BJ (cell line): ENCODE results near the gene APBA2. TPM values are rescaled to one million over a fixed set of nuclear protein-coding genes. Genes with fewer than 3 reads are reported as not detected.

Experiments
- CTCF ChIA-PET: fragments of 350-600 bp; formaldehyde crosslinking; extraction: SDS; loops from one replicate; lab custom pipeline; 2021; ENCODE audit warnings: antibody characterized with exemption, inconsistent platforms; lab: Yijun Ruan, JAX
- POLR2A ChIA-PET: fragments of 300-600 bp; sonication (Branson Sonifier 250); formaldehyde crosslinking; extraction: SDS; loops from one replicate; lab custom pipeline; 2021; ENCODE audit warnings: antibody characterized with exemption; lab: Charles Lee
- DNase-seq: peaks from one replicate; pipeline ENCODE4 v3.0.0-alpha.2; 2011; ENCODE audit warnings: low read depth
- H3K27me3 ChIP-seq: 2 replicates; pipeline ENCODE4 v1.6.0; 2011; ENCODE audit warnings: low read length; ENCODE audit not compliant: control insufficient read depth, insufficient read depth
- H3K36me3 ChIP-seq: 2 replicates; pipeline ENCODE4 v1.5.1; 2011; ENCODE audit warnings: low read length; ENCODE audit not compliant: control insufficient read depth, insufficient read depth
- H3K4me3 ChIP-seq: 2 replicates; pipeline ENCODE4 v1.5.1; 2011; ENCODE audit warnings: low read depth, mild to moderate bottlenecking, control low read depth, low read length
- CTCF ChIP-seq: IDR thresholded peaks from 2 replicates; pipeline ENCODE4 v1.5.1; 2011; ENCODE audit warnings: low read depth, mild to moderate bottlenecking, control low read depth, inconsistent platforms, low read length, moderate library complexity; ENCODE audit not compliant: insufficient read depth
- polyA plus RNA-seq: library from polyadenylated mRNA; depleted of rRNA; stranded (reverse); fragments of >200 nt; gene quantifications from 2 replicates; pipeline ENCODE4 v1.2.3, GENCODE V29; 2011

Gene APBA2
- polyA plus RNA-seq, 1 experiment: 15.1 TPM

- POLR2A ChIA-PET: no interaction called here
- DNase-seq: no peak
- TF ChIP-seq CTCF: no peak
- CTCF ChIA-PET: no interaction called here
- H3K36me3 ChIP-seq: no peaks in the 10 kb centered on the region
- H3K4me3 ChIP-seq: no peak overlapping the region
- no peaks in the 10 kb centered on the region for H3K27me3 ChIP-seq
Measured at GRCh38 chr15:29066310-29066709, 180.5 kb downstream of the APBA2 start.

- no peaks in the 10 kb centered on the region for H3K27me3 ChIP-seq
- DNase-seq: no peak
- POLR2A ChIA-PET: no interaction called here
- H3K36me3 ChIP-seq: no peaks in the 10 kb centered on the region
- CTCF ChIA-PET: no interaction called here
- H3K4me3 ChIP-seq: no peak overlapping the region
- TF ChIP-seq CTCF: no peak
Measured at GRCh38 chr15:29066838-29067237, 181.1 kb downstream of the APBA2 start.

DNA sequence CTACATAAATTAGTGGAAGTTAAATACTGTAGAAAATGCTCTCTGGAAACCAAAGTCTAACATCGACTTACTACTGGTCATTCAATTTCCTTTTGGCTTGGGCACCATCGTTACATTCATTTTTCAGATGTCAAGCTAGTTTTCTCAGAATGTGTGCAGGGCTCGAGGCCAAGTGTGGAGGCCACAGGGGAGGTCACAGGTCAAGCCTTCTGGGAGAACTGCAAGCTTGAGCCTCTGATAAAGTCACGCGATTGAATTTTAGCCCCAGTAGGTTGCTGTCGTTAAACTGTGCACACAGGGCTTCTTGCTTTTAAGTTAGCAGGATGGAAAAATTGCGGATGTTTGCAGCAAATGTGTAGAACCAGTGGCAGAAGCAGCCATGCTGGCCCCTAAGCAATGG, 182.2 kb downstream of the APBA2 start:
- ChIA-PET POLR2A (no interaction called here), CTCF (no interaction called here)
- no peaks in the 10 kb centered on the region for H3K36me3 ChIP-seq
- no peak for DNase-seq
- no peaks in the 10 kb centered on the region for H3K27me3 ChIP-seq
- no peak for TF ChIP-seq CTCF
- H3K4me3 ChIP-seq: no peak overlapping the region

DNA sequence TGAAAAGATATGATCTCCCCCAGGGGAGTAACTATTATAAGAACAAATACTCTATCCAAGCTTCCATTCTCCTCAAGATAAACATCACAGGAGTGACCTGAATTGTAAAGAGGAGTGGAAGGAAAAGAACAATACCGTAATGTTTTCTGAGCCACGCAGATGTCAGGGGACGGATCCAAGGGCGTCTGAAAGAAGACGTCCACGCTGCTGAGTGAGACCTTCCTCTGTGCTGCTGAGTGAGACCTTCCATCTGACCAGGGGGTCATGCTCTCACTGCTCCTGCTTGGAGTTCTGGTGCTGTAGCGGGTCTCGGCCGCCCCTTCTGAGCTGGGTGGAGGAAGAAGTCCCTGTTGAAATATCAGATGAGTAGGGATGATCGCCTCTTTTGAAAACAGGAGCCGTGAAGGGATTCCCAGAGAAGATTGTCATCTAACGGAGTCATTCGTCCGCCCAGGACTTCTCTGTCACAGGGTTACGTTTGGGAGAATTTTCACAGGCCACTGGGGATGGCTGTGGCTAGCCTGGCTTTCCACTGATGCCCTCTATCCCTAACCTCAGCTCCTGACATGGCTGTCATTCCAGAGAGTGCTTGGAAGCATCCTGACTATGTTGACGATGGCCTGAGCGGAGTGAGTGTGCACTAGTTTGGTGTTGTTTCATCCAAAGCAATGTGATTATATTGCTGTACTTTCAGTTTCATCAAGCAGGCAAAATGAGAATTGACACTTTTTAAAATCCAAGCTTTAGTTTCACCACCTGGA, 184.9 kb downstream of the APBA2 start:
- CTCF ChIA-PET: interaction anchor here (0.6 to 1.1 kb wide), 2 partner anchors 19 to 892 kb away, joined by 3 to 4 read pairs; no protein-coding TSS in a partner anchor
- Histone ChIP-seq H3K27me3 (no peaks in the 10 kb centered on the region), H3K4me3 (no peak overlapping the region), H3K36me3 (no peaks in the 10 kb centered on the region)
- no peak for TF ChIP-seq CTCF
- DNase-seq: no peak
- POLR2A ChIA-PET: no interaction called here

- ChIA-PET POLR2A (no interaction called here), CTCF (interaction anchor here (0.6 to 1.1 kb wide), 2 partner anchors 19 to 893 kb away, joined by 3 to 4 read pairs; no protein-coding TSS in a partner anchor)
- no peak for TF ChIP-seq CTCF
- no peak overlapping the region for H3K4me3 ChIP-seq
- no peak for DNase-seq
- H3K36me3 ChIP-seq: no peaks in the 10 kb centered on the region; the same call in 1 of the 2 replicates
- H3K27me3 ChIP-seq: no peaks in the 10 kb centered on the region
Measured at GRCh38 chr15:29071232-29071881, 185.6 kb downstream of the APBA2 start.
